HUES48 (cell line): ENCODE measurements around the gene CALHM2.
"Not testable (repeated sequence)": the region's sequence is repeated elsewhere in the genome, so short reads cannot be mapped to it uniquely, and the experiment has no call there.

Source experiments
- H3K27ac ChIP-seq: one replicate; pipeline ENCODE4 v1.7.0; 2013; ENCODE audit warnings: low read depth, low read length, inconsistent platforms
- H3K27me3 ChIP-seq: 2 replicates; pipeline ENCODE4 v1.6.1; 2013; ENCODE audit warnings: mild to moderate bottlenecking, low read length; ENCODE audit not compliant: control insufficient read depth, insufficient read depth
- H3K36me3 ChIP-seq: 2 replicates; pipeline ENCODE4 v1.6.1; 2013; ENCODE audit warnings: low read length; ENCODE audit not compliant: control insufficient read depth, insufficient read depth
- H3K4me1 ChIP-seq: 2 replicates; pipeline ENCODE4 v1.6.1; 2013; ENCODE audit warnings: mild to moderate bottlenecking, low read length; ENCODE audit not compliant: control insufficient read depth, insufficient read depth
- H3K4me3 ChIP-seq: 2 replicates; pipeline ENCODE4 v1.5.1; 2013; ENCODE audit warnings: mild to moderate bottlenecking, low read depth, low read length
- H3K9ac ChIP-seq: 2 replicates; pipeline ENCODE4 v1.6.1; 2013; ENCODE audit warnings: mild to moderate bottlenecking, low read depth, low read length, moderate library complexity
- H3K9me3 ChIP-seq: 2 replicates; pipeline ENCODE4 v1.6.1; 2013; ENCODE audit warnings: low read length; ENCODE audit not compliant: control insufficient read depth, insufficient read depth

Gene CALHM2

DNA sequence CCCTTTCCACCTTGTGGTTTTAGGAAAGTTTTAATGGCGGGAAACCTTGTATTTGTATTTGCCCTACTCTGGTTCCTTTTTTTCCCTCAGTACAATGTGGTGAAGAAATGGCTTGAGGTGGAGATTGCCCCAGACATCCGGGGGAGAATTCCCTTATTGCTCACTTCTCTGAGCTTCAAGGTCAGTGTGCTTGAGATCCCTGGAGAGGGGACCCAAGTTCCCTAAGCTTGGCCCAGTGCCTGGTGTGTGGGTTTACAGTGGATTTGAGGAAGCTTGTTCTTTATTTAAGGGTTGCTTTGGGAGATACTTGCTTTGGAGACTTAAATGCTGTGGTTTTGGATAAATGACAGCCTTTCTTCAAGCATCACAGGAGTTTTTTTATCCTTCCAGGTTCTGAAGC is 18.3 kb downstream of the CALHM2 start:
- no peaks in the 10 kb centered on the region for H3K4me1 ChIP-seq
- no peak overlapping the region for H3K27ac ChIP-seq
- no peaks in the 10 kb centered on the region for H3K9me3 ChIP-seq
- H3K9ac ChIP-seq, result no peak overlapping the region
- H3K4me3 ChIP-seq, result no peak overlapping the region
- no peaks in the 10 kb centered on the region for H3K27me3 ChIP-seq
- H3K36me3 ChIP-seq, result peaks cover 95% of the 10 kb centered on the region

DNA sequence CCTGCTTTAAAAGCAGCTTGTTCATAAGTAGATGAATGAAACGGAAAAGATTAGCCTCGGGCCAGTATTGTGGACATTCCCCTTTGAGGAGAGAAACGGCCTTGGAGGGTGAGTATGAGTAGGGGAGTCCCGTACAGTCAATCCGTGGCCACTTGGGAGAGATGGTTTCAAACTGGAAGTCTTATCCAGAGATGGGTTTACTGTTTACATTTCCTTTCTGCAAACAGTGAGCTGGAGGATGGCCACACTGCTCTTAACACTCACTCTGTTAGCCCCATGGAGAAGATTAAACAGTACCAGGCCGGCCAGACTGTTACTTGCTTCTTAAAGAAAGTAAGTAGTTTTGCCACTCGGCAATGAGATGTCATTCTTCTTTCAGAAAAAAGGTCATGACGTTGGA is 20.3 kb downstream of the CALHM2 start:
- Histone ChIP-seq H3K27ac (no peak overlapping the region), H3K27me3 (no peaks in the 10 kb centered on the region), H3K9me3 (no peaks in the 10 kb centered on the region), H3K4me1 (no peaks in the 10 kb centered on the region), H3K4me3 (no peak overlapping the region), H3K9ac (no peak overlapping the region), H3K36me3 (peaks cover 97% of the 10 kb centered on the region)

DNA sequence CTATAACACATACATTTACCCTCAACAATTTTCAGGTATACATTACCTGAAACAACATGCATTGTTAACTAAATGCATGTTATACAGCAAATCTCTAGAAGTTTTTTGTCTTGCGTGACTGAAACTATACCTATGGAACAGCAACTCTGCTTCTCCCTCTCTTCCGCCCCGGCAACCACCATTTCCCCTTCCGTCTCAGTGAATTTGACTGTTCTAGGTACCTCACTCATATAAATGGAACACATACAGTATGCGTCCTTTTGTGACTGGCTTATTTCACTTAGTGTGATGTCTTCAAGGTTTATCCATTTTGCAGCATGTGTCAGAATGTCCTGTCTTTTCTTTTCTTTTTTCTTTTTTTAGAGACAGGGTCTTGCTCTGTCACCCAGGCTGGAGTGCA is 22.5 kb downstream of the CALHM2 start:
- H3K4me1 ChIP-seq, result no peaks in the 10 kb centered on the region
- H3K9me3 ChIP-seq, result no peaks in the 10 kb centered on the region
- no peak overlapping the region for H3K4me3 ChIP-seq
- H3K27me3 ChIP-seq, result no peaks in the 10 kb centered on the region
- H3K9ac ChIP-seq, result no peak overlapping the region
- H3K36me3 ChIP-seq, result peaks cover 98% of the 10 kb centered on the region
- no peak overlapping the region for H3K27ac ChIP-seq

DNA sequence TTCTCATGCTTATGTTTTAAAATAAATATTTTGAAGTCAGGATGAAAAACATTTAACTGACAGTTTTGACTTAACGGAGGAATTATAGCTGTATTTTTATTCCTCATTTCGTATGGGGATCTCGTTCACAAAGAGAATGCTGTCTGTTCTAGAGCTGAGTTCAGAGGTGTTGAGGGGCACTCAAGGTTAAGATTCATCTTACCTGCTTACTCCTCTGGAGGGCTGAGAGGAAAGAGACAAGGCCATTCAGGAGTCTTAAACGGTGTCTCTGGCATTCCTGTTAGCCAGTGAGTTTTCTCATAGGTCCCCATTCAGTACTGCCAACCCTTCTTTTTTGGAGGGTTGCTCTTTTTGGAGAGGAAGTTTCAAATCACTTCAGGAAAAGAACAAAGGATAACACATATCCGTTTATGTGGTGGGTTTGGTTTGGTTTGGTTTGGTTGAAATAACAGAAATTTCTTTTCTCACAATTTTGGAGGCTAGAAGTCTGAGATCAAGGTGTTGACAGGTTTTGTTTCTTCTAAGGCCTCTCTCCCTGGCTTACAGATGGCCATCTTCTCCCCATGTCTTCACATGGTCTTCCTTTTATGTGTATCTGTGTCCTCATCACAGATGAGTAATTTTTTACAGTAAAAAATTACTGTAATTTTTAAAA is 23.1 kb downstream of the CALHM2 start:
- Histone ChIP-seq H3K27me3 (no peaks in the 10 kb centered on the region), H3K9me3 (no peaks in the 10 kb centered on the region), H3K9ac (no peak overlapping the region), H3K4me1 (no peaks in the 10 kb centered on the region), H3K27ac (no peak overlapping the region), H3K36me3 (peaks cover 98% of the 10 kb centered on the region), H3K4me3 (no peak overlapping the region)

DNA sequence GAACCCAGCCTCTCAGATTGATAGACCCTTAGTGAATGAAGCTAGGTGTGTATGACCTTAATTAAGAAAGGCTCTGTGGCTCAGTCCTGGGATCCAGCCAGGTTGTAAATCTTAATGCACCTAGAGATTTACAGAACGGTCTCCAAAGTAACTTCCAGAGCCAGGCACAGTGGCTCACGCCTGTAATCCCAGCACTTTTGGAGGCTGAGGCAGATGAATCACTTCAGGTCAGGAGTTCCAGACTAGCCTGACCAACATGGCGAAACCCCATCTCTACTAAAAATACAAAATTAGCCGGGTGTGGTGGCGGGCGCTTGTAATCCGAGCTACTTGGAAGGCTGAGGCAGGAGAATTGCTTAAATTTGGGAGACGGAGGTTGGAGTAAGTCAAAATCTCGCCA is 24.3 kb downstream of the CALHM2 start:
- H3K4me1 ChIP-seq, result no peaks in the 10 kb centered on the region
- no peaks in the 10 kb centered on the region for H3K27me3 ChIP-seq
- H3K36me3 ChIP-seq, result peaks cover 99% of the 10 kb centered on the region
- H3K9ac ChIP-seq, result no peak overlapping the region
- no peak overlapping the region for H3K27ac ChIP-seq
- H3K9me3 ChIP-seq, result no peaks in the 10 kb centered on the region
- no peak overlapping the region for H3K4me3 ChIP-seq

DNA sequence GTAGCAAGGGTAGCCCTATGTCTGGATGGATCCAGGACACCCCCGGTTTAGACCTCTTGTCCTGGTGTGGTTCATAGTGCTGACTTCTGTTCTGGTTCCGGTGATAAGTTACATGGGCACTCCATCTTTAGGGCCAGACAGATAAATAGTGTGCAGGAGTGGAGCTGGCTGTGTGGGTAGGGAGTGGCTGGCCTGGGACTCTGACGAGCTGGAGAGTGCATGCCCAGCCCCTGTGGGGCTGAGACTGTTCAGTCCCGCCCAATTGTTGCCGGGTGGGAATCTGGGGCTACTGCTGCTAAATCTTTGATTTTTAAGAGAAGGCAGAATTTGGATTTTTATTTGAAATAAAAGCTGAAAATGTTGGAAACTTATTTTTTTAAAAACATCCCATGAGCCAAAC is 28.4 kb downstream of the CALHM2 start:
- no peaks in the 10 kb centered on the region for H3K4me1 ChIP-seq
- H3K27ac ChIP-seq, result no peak overlapping the region
- H3K4me3 ChIP-seq, result no peak overlapping the region
- H3K36me3 ChIP-seq, result peaks cover 96% of the 10 kb centered on the region
- no peak overlapping the region for H3K9ac ChIP-seq
- no peaks in the 10 kb centered on the region for H3K27me3 ChIP-seq
- no peaks in the 10 kb centered on the region for H3K9me3 ChIP-seq

DNA sequence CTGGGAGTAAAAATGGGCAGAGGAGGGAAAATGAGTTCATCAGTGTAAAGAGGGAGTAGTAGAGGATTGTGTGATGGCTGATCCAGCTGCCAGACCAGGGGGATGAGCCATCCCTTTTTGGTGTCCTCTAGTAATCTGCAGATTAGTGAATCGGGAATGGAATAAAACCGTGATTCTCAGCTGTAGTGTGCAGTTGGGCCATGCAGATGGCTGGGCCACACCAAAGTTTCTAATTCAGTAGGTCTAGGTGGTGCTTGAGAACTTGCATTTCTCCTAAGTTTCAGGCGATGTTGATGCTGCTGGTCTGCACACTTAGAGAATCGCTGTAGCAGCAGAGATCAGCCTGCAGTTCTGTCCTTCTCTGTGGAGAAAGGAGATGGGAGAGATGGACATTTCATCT is 33.1 kb downstream of the CALHM2 start:
- no peak overlapping the region for H3K9ac ChIP-seq
- no peaks in the 10 kb centered on the region for H3K4me1 ChIP-seq
- no peaks in the 10 kb centered on the region for H3K9me3 ChIP-seq
- H3K27ac ChIP-seq, result no peak overlapping the region
- H3K27me3 ChIP-seq, result no peaks in the 10 kb centered on the region
- H3K36me3 ChIP-seq, result peaks cover 96% of the 10 kb centered on the region
- no peak overlapping the region for H3K4me3 ChIP-seq

DNA sequence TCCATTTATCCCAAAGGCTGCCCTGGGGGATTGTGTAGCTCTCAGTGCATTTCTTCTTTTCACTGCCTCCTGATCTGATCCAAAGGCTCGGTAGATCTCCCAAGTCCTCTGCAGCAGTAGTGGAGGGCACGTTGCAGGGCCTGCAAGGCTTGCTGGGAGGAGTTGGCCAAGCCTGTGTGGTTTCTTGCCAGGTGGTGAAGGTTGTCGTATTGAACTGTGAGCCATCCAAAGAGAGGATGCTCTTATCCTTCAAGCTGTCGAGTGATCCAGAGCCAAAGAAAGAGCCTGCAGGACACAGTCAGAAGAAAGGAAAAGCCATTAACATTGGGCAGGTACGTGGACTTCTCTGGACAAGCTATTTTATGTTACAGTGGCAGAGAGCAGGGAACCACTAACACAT is 34.6 kb downstream of the CALHM2 start:
- Histone ChIP-seq H3K27ac (no peak overlapping the region), H3K27me3 (no peaks in the 10 kb centered on the region), H3K4me1 (no peaks in the 10 kb centered on the region), H3K9me3 (no peaks in the 10 kb centered on the region), H3K9ac (no peak overlapping the region), H3K4me3 (no peak overlapping the region), H3K36me3 (peaks cover 96% of the 10 kb centered on the region)

DNA sequence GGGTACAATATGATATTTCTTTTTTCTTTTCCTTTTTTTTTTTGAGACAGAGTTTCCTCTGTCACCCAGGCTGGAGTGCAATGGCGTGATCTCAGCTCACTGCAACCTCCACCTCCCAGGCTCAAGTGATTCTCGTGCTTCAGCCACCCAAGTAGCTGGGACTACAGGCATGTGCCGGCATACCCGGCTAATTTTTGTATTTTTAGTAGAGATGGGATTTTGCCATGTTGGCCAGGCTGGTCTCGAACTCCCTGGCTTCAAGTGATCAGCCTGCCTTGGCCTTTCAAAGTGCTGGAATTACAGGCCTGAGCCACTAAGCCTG is 35.1 kb downstream of the CALHM2 start:
- not testable (repeated sequence) for H3K4me1 ChIP-seq, H3K9me3 ChIP-seq, H3K9ac ChIP-seq, H3K4me3 ChIP-seq, H3K27ac ChIP-seq, H3K27me3 ChIP-seq
- H3K36me3 ChIP-seq, result peaks cover 96% of the 10 kb centered on the region

DNA sequence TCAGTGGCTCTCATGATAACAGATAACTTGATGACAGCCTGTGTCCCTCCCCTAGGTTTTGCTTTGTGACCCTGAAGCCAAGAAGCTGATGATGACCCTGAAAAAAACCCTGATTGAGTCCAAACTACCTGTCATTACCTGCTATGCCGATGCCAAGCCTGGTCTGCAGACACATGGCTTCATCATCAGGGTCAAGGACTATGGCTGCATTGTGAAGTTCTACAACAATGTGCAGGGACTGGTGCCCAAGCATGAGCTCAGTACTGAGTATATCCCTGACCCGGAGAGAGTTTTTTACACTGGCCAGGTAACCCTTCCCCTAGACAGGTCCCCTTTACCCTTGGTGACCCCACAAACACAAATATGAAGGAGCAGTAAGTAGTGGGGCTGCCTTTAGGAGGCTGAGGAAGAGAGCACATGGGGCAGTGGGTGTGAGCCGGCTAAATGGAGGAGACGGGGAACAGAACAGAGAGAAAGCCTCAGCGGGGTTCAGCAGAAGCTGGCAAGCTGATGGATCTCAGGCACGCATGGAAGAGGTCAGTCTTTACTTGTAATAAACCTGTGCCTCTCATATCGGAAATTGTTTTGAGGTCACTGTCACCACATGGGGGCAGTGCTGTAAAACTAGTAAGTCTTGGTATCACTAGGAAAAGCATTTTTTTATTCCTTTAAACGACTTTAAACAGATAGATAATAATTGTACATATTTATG is 35.6 kb downstream of the CALHM2 start:
- Histone ChIP-seq H3K36me3 (peaks cover 99% of the 10 kb centered on the region), H3K27ac (no peak overlapping the region), H3K27me3 (no peaks in the 10 kb centered on the region), H3K4me3 (no peak overlapping the region), H3K9ac (no peak overlapping the region), H3K9me3 (no peaks in the 10 kb centered on the region), H3K4me1 (no peaks in the 10 kb centered on the region)

DNA sequence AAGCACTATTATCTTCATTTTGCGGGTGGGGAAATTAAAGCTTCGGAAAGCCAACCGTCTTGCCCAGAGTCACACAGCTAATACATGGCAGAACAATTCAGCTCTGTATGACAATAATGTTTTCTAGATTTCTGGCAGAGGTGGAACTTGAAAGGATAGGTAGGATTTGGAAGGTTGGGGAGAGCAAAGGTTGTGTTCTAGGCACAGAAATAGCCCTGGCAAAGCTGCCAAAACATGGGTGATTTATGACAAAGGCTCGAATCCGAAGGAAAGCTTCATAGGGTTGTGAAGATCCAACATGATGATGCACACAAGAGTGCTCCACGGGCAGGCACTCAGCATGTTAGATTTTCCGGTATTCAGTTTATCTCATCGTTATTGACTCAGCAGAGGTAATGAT is 36.6 kb downstream of the CALHM2 start:
- no peak overlapping the region for H3K4me3 ChIP-seq
- no peaks in the 10 kb centered on the region for H3K9me3 ChIP-seq
- H3K4me1 ChIP-seq, result no peaks in the 10 kb centered on the region
- no peak overlapping the region for H3K27ac ChIP-seq
- H3K27me3 ChIP-seq, result no peaks in the 10 kb centered on the region
- H3K36me3 ChIP-seq, result peaks cover 98% of the 10 kb centered on the region
- H3K9ac ChIP-seq, result no peak overlapping the region
